ENCODE results near the gene CCRL2.
"Not testable (repeated sequence)": the region's sequence is repeated elsewhere in the genome, so short reads cannot be mapped to it uniquely, and the experiment has no call there.

CCRL2 gene

GRCh38 chr3:46400846-46401245 is 6.2 kb upstream of the CCRL2 start:
- no peak for DNase-seq

GRCh38 chr3:46401579-46401978 is 5.5 kb upstream of the CCRL2 start:
- H3K79me2 ChIP-seq (ENCODE audit: low read length), result no peaks in the 10 kb centered on the region
- H3K4me3 ChIP-seq (ENCODE audit: low read length), result no peak overlapping the region
- H3K27ac ChIP-seq (ENCODE audit: low read length), result no peak overlapping the region
- H3K9ac ChIP-seq (ENCODE audit: low read length), result no peak overlapping the region
- no peaks in the 10 kb centered on the region for H3K36me3 ChIP-seq (replicated peaks; ENCODE audit: insufficient read depth, low read length)
- H3K9me3 ChIP-seq (replicated peaks; ENCODE audit: insufficient read depth, low read length), result no peaks in the 10 kb centered on the region
- H2AFZ ChIP-seq (ENCODE audit: low read length), result no peak overlapping the region
- 0 out of 2 replicates have a peak, but pooled peaks cover 4% of the 10 kb centered on the region for H3F3A ChIP-seq (ENCODE audit: insufficient read depth, low read length)
- H3K4me1 ChIP-seq (ENCODE audit: low read length), result peaks cover 27% of the 10 kb centered on the region
- H3K27me3 ChIP-seq (replicated peaks; ENCODE audit: insufficient read depth, low read length), result no peaks in the 10 kb centered on the region
- no peak for DNase-seq
- TF ChIP-seq EZH2 (optimal IDR thresholded peaks at IDR 0.05; ENCODE audit: low read depth, low read length) (no peak), CTCF (IDR thresholded peaks at IDR 0.05; ENCODE audit: low read length) (no peak)
- no peak overlapping the region for H3K4me2 ChIP-seq (ENCODE audit: low read depth, low read length)
- no peaks in the 10 kb centered on the region for H4K20me1 ChIP-seq (ENCODE audit: insufficient read depth, low read length)
- no peaks in the 10 kb centered on the region for H3K9me2 ChIP-seq (replicated peaks; ENCODE audit: insufficient read depth, low read length)

More at GRCh38 chr3:46400846-46401245, 6.2 kb upstream of the CCRL2 start:
- no peak overlapping the region for H3K9ac ChIP-seq (ENCODE audit: low read length)
- TF ChIP-seq CTCF (IDR thresholded peaks at IDR 0.05; ENCODE audit: low read length) (no peak), EZH2phosphoT487 (IDR thresholded peaks at IDR 0.05; ENCODE audit: low read length) (no peak), EZH2 (optimal IDR thresholded peaks at IDR 0.05; ENCODE audit: low read depth, low read length) (no peak)
- peaks cover 11% of the 10 kb centered on the region; the same call in 1 of the 2 replicates for H3F3A ChIP-seq (ENCODE audit: insufficient read depth, low read length)
- H3K4me1 ChIP-seq (ENCODE audit: low read length), result peaks cover 33% of the 10 kb centered on the region
- H3K27me3 ChIP-seq (replicated peaks; ENCODE audit: insufficient read depth, low read length), result no peaks in the 10 kb centered on the region
- no peaks in the 10 kb centered on the region for H3K36me3 ChIP-seq (replicated peaks; ENCODE audit: insufficient read depth, low read length)
- no peak overlapping the region for H2AFZ ChIP-seq (ENCODE audit: low read length)
- no peaks in the 10 kb centered on the region for H4K20me1 ChIP-seq (ENCODE audit: insufficient read depth, low read length)
- H3K27ac ChIP-seq (ENCODE audit: low read length), result no peak overlapping the region
- H3K4me2 ChIP-seq (ENCODE audit: low read depth, low read length), result no peak overlapping the region
- H3K9me3 ChIP-seq (replicated peaks; ENCODE audit: insufficient read depth, low read length), result no peaks in the 10 kb centered on the region
- no peaks in the 10 kb centered on the region for H3K9me2 ChIP-seq (replicated peaks; ENCODE audit: insufficient read depth, low read length)
- no peak overlapping the region for H3K4me3 ChIP-seq (ENCODE audit: low read length)
- no peaks in the 10 kb centered on the region for H3K79me2 ChIP-seq (ENCODE audit: low read length)

GRCh38 chr3:46402902-46403301 is 4.2 kb upstream of the CCRL2 start:
- H2AFZ ChIP-seq (ENCODE audit: low read length); H3K79me2 ChIP-seq (ENCODE audit: low read length); H3K9ac ChIP-seq (ENCODE audit: low read length); H3K27me3 ChIP-seq (replicated peaks; ENCODE audit: insufficient read depth, low read length); H3K9me3 ChIP-seq (replicated peaks; ENCODE audit: insufficient read depth, low read length); H3K9me2 ChIP-seq (replicated peaks; ENCODE audit: insufficient read depth, low read length); H4K20me1 ChIP-seq (ENCODE audit: insufficient read depth, low read length); H3K27ac ChIP-seq (ENCODE audit: low read length); H3K4me2 ChIP-seq (ENCODE audit: low read depth, low read length); DNase-seq; H3K36me3 ChIP-seq (replicated peaks; ENCODE audit: insufficient read depth, low read length); H3K4me3 ChIP-seq (ENCODE audit: low read length); H3F3A ChIP-seq (ENCODE audit: insufficient read depth, low read length): not testable (repeated sequence)
- H3K4me1 ChIP-seq (ENCODE audit: low read length), result peaks cover 24% of the 10 kb centered on the region

- Histone ChIP-seq H3K27me3 (replicated peaks; ENCODE audit: insufficient read depth, low read length) (no peaks in the 10 kb centered on the region), H3F3A (ENCODE audit: insufficient read depth, low read length) (no peaks in the 10 kb centered on the region), H3K36me3 (replicated peaks; ENCODE audit: insufficient read depth, low read length) (no peaks in the 10 kb centered on the region), H3K4me1 (ENCODE audit: low read length) (peaks cover 22% of the 10 kb centered on the region), H3K79me2 (ENCODE audit: low read length) (no peaks in the 10 kb centered on the region), H4K20me1 (ENCODE audit: insufficient read depth, low read length) (no peaks in the 10 kb centered on the region), H3K4me2 (ENCODE audit: low read depth, low read length) (no peak overlapping the region), H3K4me3 (ENCODE audit: low read length) (no peak overlapping the region), H3K27ac (ENCODE audit: low read length) (no peak overlapping the region), H3K9me2 (replicated peaks; ENCODE audit: insufficient read depth, low read length) (no peaks in the 10 kb centered on the region), H2AFZ (ENCODE audit: low read length) (no peak overlapping the region), H3K9ac (ENCODE audit: low read length) (no peak overlapping the region), H3K9me3 (replicated peaks; ENCODE audit: insufficient read depth, low read length) (no peaks in the 10 kb centered on the region)
- TF ChIP-seq EZH2phosphoT487 (IDR thresholded peaks at IDR 0.05; ENCODE audit: low read length) (no peak), EZH2 (optimal IDR thresholded peaks at IDR 0.05; ENCODE audit: low read depth, low read length) (no peak), CTCF (IDR thresholded peaks at IDR 0.05; ENCODE audit: low read length) (no peak)
- DNase-seq, result no peak
These were observed 1.6 kb upstream of the CCRL2 start for GRCh38 chr3:46405301-46406019.
